HepG2 (cell line): Measurements from ENCODE around the gene ZNF264. TPM values are rescaled to one million over a fixed set of nuclear protein-coding genes. Genes with fewer than 3 reads are reported as not detected.
A peak's percentile ranks its signal among the peaks of the same experiment; 100 is the strongest.

Experiments
- EEA1 ChIP-seq: sonication (generic); formaldehyde crosslinking; IDR thresholded peaks from 2 replicates; pipeline ENCODE4 v1.5.1; 2020; ENCODE audit warnings: mild to moderate bottlenecking, missing genetic modification reagents, borderline replicate concordance
- EZH2 ChIP-seq: conservative IDR thresholded peaks from 2 replicates; pipeline ENCODE4 v1.6.1; 2012; ENCODE audit warnings: mild to moderate bottlenecking, low read depth, low read length, moderate library complexity
- JUN ChIP-seq: sonication (generic); formaldehyde crosslinking; IDR thresholded peaks from 2 replicates; pipeline ENCODE4 v1.4.0; 2020; ENCODE audit warnings: mild to moderate bottlenecking, missing genetic modification reagents
- MAZ ChIP-seq, 2 experiments: sonication (generic) in 1 of 2; formaldehyde crosslinking in 1 of 2; IDR thresholded peaks; 2 replicates each; pipeline versions ENCODE4 v1.5.0 to v1.6.1; 2012 to 2020; ENCODE audit warnings: low read depth in 2 of 2, mild to moderate bottlenecking in 2 of 2, borderline replicate concordance in 1 of 2, improper control_type of control experiment in 1 of 2, low read length in 1 of 2, missing genetic modification reagents in 1 of 2, moderate library complexity in 1 of 2
- MIER3 ChIP-seq: IDR thresholded peaks from 2 replicates; pipeline ENCODE4 v1.6.1; 2016; ENCODE audit warnings: missing compliant biosample characterization, borderline replicate concordance
- RBM22 ChIP-seq: fragments of 200-400 bp; formaldehyde crosslinking; optimal IDR thresholded peaks from 2 replicates; pipeline ENCODE3; 2017; ENCODE audit warnings: mild to moderate bottlenecking, low read length, moderate library complexity
- RXRA ChIP-seq: sonication (generic); formaldehyde crosslinking; IDR thresholded peaks from 2 replicates; pipeline ENCODE4 v1.5.1; 2020; ENCODE audit warnings: missing genetic modification reagents
- SRSF9 ChIP-seq: fragments of 200-400 bp; formaldehyde crosslinking; IDR thresholded peaks from 2 replicates; pipeline ENCODE4 v1.6.1; 2018; ENCODE audit warnings: borderline replicate concordance, mild to moderate bottlenecking, low read depth, low read length; ENCODE audit not compliant: insufficient read depth, poor library complexity, severe bottlenecking
- TBX3 ChIP-seq: fragments of 450-650 bp; IDR thresholded peaks from 2 replicates; pipeline ENCODE4 v1.6.1; 2017; ENCODE audit warnings: antibody characterized with exemption, mild to moderate bottlenecking, inconsistent platforms, borderline replicate concordance
- ZNF205 ChIP-seq: IDR thresholded peaks from 2 replicates; pipeline ENCODE4 v1.6.1; 2018; ENCODE audit warnings: missing biosample characterization, missing genetic modification reagents
- ZNF274 ChIP-seq: sonication (generic); formaldehyde crosslinking; IDR thresholded peaks from 2 replicates; pipeline ENCODE4 v1.5.1; 2020; ENCODE audit warnings: mild to moderate bottlenecking, missing genetic modification reagents
- ZNF460 ChIP-seq: sonication (generic); formaldehyde crosslinking; IDR thresholded peaks from 2 replicates; pipeline ENCODE4 v1.5.1; 2020; ENCODE audit warnings: missing genetic modification reagents, mild to moderate bottlenecking, borderline replicate concordance
- ZNF720 ChIP-seq: sonication (generic); formaldehyde crosslinking; IDR thresholded peaks from 2 replicates; pipeline ENCODE4 v1.4.0; 2020; ENCODE audit warnings: missing genetic modification reagents
- ZSCAN21 ChIP-seq: sonication (generic); formaldehyde crosslinking; IDR thresholded peaks from 2 replicates; pipeline ENCODE4 v1.8.0; 2022; ENCODE audit warnings: mild to moderate bottlenecking, missing genetic modification reagents, moderate library complexity, borderline replicate concordance
- polyA plus RNA-seq, 8 experiments: library from polyadenylated mRNA; depleted of rRNA in 3 of 8; stranded (reverse) in 7 of 8; unstranded in 1 of 8; fragments of >200 nt; fragmentation: Illumina TruSeq in 4 of 8; extraction: Trizol in 4 of 8; gene quantifications; 2 replicates each; pipeline versions ENCODE4 v1.2.1 to v1.2.3, GENCODE V29; 2011 to 2016; ENCODE audit warnings: low read depth in 4 of 8, missing spikeins in 1 of 8, mixed read lengths in 1 of 8; ENCODE audit not compliant: insufficient read depth in 1 of 8
- total RNA-seq, 5 experiments: library from RNA; depleted of rRNA; stranded (reverse); fragments of >200 nt; fragmentation: Illumina TruSeq; extraction: Trizol; gene quantifications; 2 replicates each; pipeline ENCODE4 v1.2.3, GENCODE V29; 2016; ENCODE audit warnings: low read depth in 1 of 5
- TF ChIP-seq, protein P1 (sequence below): IDR thresholded peaks from 2 replicates; pipeline ENCODE4 v1.6.1; 2016; ENCODE audit warnings: missing biosample characterization, missing genetic modification reagents, low read depth
- TF ChIP-seq, protein P2 (sequence below): sonication (generic); formaldehyde crosslinking; IDR thresholded peaks from 2 replicates; pipeline ENCODE4 v1.4.0; 2020; ENCODE audit warnings: missing genetic modification reagents
- TF ChIP-seq, protein P3 (sequence below): sonication (generic); formaldehyde crosslinking; IDR thresholded peaks from 2 replicates; pipeline ENCODE4 v1.4.0; 2020; ENCODE audit warnings: low read depth, missing genetic modification reagents
- TF ChIP-seq, protein P4 (sequence below): sonication (generic); formaldehyde crosslinking; IDR thresholded peaks from 2 replicates; pipeline ENCODE4 v1.4.0; 2020; ENCODE audit warnings: missing genetic modification reagents

The ZNF264 gene
- total and polyA plus RNA-seq, 2 of the 13 experiments (the other 11 are each of a cell fraction or from before 2014, with no cell fraction given) = 3.5 to 17.6 TPM

DNA sequence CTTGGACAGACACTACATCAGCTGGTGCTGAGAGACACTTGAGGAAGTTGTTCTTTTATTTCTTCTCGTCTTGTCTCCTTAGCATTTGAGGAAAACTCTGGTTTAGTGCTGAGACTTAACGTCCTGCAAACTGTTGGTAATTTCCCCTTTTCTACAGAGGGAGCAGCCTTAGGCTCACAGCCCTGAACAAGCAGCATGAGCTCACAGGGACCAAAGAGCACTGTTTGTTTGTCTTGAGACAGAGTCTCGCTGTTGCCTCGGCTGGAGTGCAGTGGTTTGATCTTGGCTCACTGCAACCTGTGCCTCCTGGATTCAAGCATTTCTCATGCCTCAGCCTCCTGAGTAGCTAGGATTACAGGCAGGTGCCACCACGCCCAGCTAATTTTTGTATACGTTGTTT is 54.7 kb downstream of the ZNF264 start (continued):
- TF ChIP-seq RBM22 (no peak), ZNF205 (CRISPR knock-in tag) (no peak), MAZ (IDR thresholded peaks at IDR 0.05; ENCODE audit: borderline replicate concordance, low read depth, low read length) (no peak), MAZ (CRISPR knock-in tag; IDR thresholded peaks at IDR 0.05; ENCODE audit: low read depth) (0 out of 2 replicates have a peak, but pooled peaks have one; percentile 38), JUN (peak; percentile 69; the same call in 1 of the 2 replicates), MIER3 (CRISPR knock-in tag) (peak; percentile 42; the same call in 1 of the 2 replicates), ZNF720 (no peak), EZH2 (no peak), SRSF9 (no peak), ZSCAN21 (CRISPR knock-in tag) (no peak), TBX3 (no peak), RXRA (peak; percentile 19; the same call in 1 of the 2 replicates), ZNF460 (CRISPR knock-in tag) (peak; percentile 72; the same call in 1 of the 2 replicates), EEA1 (CRISPR knock-in tag) (no peak), ZNF274 (CRISPR knock-in tag) (no peak)
- TF ChIP-seq, protein P1, sequence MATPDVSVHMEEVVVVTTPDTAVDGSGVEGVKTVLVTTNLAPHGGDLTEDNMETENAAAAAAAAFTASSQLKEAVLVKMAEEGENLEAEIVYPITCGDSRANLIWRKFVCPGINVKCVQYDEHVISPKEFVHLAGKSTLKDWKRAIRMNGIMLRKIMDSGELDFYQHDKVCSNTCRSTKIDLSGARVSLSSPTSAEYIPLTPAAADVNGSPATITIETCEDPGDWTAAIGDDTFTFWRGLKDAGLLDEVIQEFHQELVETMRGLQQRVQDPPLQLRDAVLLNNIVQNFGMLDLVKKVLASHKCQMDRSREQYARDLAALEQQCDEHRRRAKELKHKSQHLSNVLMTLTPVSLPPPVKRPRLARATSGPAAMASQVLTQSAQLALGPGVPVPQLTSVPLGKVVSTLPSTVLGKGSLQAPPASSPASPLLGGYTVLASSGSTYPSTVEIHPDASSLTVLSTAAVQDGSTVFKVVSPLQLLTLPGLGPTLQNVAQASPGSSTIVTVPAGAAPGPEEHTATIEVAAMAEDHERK (CRISPR knock-in tag) = no peak
- TF ChIP-seq, protein P2, sequence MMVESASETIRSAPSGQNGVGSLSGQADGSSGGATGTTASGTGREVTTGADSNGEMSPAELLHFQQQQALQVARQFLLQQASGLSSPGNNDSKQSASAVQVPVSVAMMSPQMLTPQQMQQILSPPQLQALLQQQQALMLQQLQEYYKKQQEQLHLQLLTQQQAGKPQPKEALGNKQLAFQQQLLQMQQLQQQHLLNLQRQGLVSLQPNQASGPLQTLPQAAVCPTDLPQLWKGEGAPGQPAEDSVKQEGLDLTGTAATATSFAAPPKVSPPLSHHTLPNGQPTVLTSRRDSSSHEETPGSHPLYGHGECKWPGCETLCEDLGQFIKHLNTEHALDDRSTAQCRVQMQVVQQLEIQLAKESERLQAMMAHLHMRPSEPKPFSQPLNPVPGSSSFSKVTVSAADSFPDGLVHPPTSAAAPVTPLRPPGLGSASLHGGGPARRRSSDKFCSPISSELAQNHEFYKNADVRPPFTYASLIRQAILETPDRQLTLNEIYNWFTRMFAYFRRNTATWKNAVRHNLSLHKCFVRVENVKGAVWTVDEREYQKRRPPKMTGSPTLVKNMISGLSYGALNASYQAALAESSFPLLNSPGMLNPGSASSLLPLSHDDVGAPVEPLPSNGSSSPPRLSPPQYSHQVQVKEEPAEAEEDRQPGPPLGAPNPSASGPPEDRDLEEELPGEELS (CRISPR knock-in tag) = no peak
- TF ChIP-seq, protein P3, sequence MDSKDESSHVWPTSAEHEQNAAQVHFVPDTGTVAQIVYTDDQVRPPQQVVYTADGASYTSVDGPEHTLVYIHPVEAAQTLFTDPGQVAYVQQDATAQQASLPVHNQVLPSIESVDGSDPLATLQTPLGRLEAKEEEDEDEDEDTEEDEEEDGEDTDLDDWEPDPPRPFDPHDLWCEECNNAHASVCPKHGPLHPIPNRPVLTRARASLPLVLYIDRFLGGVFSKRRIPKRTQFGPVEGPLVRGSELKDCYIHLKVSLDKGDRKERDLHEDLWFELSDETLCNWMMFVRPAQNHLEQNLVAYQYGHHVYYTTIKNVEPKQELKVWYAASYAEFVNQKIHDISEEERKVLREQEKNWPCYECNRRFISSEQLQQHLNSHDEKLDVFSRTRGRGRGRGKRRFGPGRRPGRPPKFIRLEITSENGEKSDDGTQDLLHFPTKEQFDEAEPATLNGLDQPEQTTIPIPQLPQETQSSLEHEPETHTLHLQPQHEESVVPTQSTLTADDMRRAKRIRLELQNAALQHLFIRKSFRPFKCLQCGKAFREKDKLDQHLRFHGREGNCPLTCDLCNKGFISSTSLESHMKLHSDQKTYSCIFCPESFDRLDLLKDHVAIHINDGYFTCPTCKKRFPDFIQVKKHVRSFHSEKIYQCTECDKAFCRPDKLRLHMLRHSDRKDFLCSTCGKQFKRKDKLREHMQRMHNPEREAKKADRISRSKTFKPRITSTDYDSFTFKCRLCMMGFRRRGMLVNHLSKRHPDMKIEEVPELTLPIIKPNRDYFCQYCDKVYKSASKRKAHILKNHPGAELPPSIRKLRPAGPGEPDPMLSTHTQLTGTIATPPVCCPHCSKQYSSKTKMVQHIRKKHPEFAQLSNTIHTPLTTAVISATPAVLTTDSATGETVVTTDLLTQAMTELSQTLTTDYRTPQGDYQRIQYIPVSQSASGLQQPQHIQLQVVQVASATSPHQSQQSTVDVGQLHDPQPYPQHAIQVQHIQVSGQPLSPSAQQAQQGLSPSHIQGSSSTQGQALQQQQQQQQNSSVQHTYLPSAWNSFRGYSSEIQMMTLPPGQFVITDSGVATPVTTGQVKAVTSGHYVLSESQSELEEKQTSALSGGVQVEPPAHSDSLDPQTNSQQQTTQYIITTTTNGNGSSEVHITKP (CRISPR knock-in tag) = peak; percentile 63; the same call in 1 of the 2 replicates
- TF ChIP-seq, protein P4, sequence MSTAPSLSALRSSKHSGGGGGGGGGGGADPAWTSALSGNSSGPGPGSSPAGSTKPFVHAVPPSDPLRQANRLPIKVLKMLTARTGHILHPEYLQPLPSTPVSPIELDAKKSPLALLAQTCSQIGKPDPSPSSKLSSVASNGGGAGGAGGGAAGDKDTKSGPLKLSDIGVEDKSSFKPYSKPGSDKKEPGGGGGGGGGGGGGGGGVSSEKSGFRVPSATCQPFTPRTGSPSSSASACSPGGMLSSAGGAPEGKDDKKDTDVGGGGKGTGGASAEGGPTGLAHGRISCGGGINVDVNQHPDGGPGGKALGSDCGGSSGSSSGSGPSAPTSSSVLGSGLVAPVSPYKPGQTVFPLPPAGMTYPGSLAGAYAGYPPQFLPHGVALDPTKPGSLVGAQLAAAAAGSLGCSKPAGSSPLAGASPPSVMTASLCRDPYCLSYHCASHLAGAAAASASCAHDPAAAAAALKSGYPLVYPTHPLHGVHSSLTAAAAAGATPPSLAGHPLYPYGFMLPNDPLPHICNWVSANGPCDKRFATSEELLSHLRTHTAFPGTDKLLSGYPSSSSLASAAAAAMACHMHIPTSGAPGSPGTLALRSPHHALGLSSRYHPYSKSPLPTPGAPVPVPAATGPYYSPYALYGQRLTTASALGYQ (CRISPR knock-in tag) = no peak
